ENCODE measurements around the gene ZNF613. TPM values are rescaled to one million over a fixed set of nuclear protein-coding genes. Genes with fewer than 3 reads are reported as not detected.

Gene ZNF613
- total RNA-seq, 4 donors from 2014 or later = 1.0 to 12.0 (median 9.0) TPM

GRCh38 chr19:51889934-51890333, 37.3 kb upstream of the ZNF613 start:
- intact Hi-C loops (cut with DNase I; ENCODE audit: low total_unique reads) = no loop called here
- Histone ChIP-seq H3K4me3 (no peak overlapping the region), H3K36me3 (no peaks in the 10 kb centered on the region), H3K27ac (no peak overlapping the region), H3K27me3 (no peaks in the 10 kb centered on the region), H3K4me1 (no peaks in the 10 kb centered on the region), H3K9me3 (peaks cover 0 to 70% of the 10 kb centered on the region in 2 donors)
- DNase-seq = no peak
- no peak for TF ChIP-seq POLR2A (IDR thresholded peaks at IDR 0.05)
- no peak for TF ChIP-seq CTCF (IDR thresholded peaks at IDR 0.05)

GRCh38 chr19:51891193-51891747, 36.0 kb upstream of the ZNF613 start:
- Histone ChIP-seq H3K27me3 (no peaks in the 10 kb centered on the region), H3K27ac (no peak overlapping the region), H3K4me3 (no peak overlapping the region), H3K4me1 (no peaks in the 10 kb centered on the region), H3K36me3 (no peaks in the 10 kb centered on the region), H3K9me3 (peaks cover 0 to 84% of the 10 kb centered on the region in 2 donors)
- DNase-seq = no peak
- TF ChIP-seq POLR2A (IDR thresholded peaks at IDR 0.05) (no peak), CTCF (IDR thresholded peaks at IDR 0.05) (no peak)
- intact Hi-C loops (cut with DNase I; ENCODE audit: low total_unique reads) = no loop called here

- no peak overlapping the region for H3K4me3 ChIP-seq
- H3K27me3 ChIP-seq = no peaks in the 10 kb centered on the region
- no peak for TF ChIP-seq CTCF (IDR thresholded peaks at IDR 0.05)
- no peak for TF ChIP-seq POLR2A (IDR thresholded peaks at IDR 0.05)
- H3K36me3 ChIP-seq = no peaks in the 10 kb centered on the region
- H3K9me3 ChIP-seq = peaks cover 0 to 36% of the 10 kb centered on the region in 2 donors
- intact Hi-C loops (cut with DNase I; ENCODE audit: low total_unique reads) = no loop called here
- H3K27ac ChIP-seq = no peak overlapping the region
- DNase-seq = no peak
- H3K4me1 ChIP-seq = no peaks in the 10 kb centered on the region
Observed at GRCh38 chr19:51901860-51902259, 25.4 kb upstream of the ZNF613 start.

GRCh38 chr19:51903192-51903591, 24.1 kb upstream of the ZNF613 start:
- intact Hi-C loops (cut with DNase I; ENCODE audit: low total_unique reads) = no loop called here
- no peaks in the 10 kb centered on the region for H3K36me3 ChIP-seq
- H3K4me3 ChIP-seq = no peak overlapping the region
- H3K4me1 ChIP-seq = no peaks in the 10 kb centered on the region
- H3K27ac ChIP-seq = no peak overlapping the region
- no peaks in the 10 kb centered on the region for H3K27me3 ChIP-seq
- TF ChIP-seq CTCF (IDR thresholded peaks at IDR 0.05) (no peak), POLR2A (IDR thresholded peaks at IDR 0.05) (no peak)
- DNase-seq = no peak
- peaks cover 0 to 25% of the 10 kb centered on the region in 2 donors for H3K9me3 ChIP-seq

GRCh38 chr19:51904331-51905165, 22.7 kb upstream of the ZNF613 start, which contains the start of gene ZNF649:
Gene ZNF649, minus strand, starts transcription at chr19:51905017. Its CDS starts 4,910 bp downstream, at chr19:51900107.
- Histone ChIP-seq H3K36me3 (no peaks in the 10 kb centered on the region), H3K4me1 (no peaks in the 10 kb centered on the region), H3K4me3 (peak within 1 kb of the TSS; percentile 75 to 77), H3K9me3 (peaks cover 0 to 11% of the 10 kb centered on the region in 2 donors), H3K27me3 (no peaks in the 10 kb centered on the region), H3K27ac (peak within 1 kb of the TSS; percentile 78 to 85)
- peak; percentile 68 to 84 for DNase-seq
- intact Hi-C loops (cut with DNase I; ENCODE audit: low total_unique reads) = no loop called here
- TF ChIP-seq POLR2A (IDR thresholded peaks at IDR 0.05) (peak in 1 of 2 donors; percentile 15), CTCF (IDR thresholded peaks at IDR 0.05) (peak in 2 of 4 experiments; percentile 5 to 12)
